Colonic mucosa (tissue), 4 donors: ENCODE measurements around the gene EPHB1. TPM values are rescaled to one million over a fixed set of nuclear protein-coding genes. Genes with fewer than 3 reads are reported as not detected.

ENCODE experiments used
- DNase-seq: peaks from one replicate; pipeline ENCODE4 v3.0.0-alpha.2; 2020
- H3K27ac ChIP-seq: fragments of 200-600 bp; one replicate; pipeline ENCODE4 v1.8.0; 2021
- H3K27me3 ChIP-seq: fragments of 200-600 bp; one replicate; pipeline ENCODE4 v1.8.0; 2021
- H3K36me3 ChIP-seq: fragments of 200-600 bp; one replicate; pipeline ENCODE4 v1.8.0; 2021
- H3K4me1 ChIP-seq: fragments of 200-600 bp; one replicate; pipeline ENCODE4 v1.8.0; 2021; ENCODE audit warnings: mild to moderate bottlenecking
- H3K4me3 ChIP-seq: fragments of 200-600 bp; one replicate; pipeline ENCODE4 v1.8.0; 2021
- H3K9ac ChIP-seq, 2 donors: one replicate each; pipeline ENCODE4 v1.7.0; 2013; ENCODE audit warnings: control low read depth in 2 of 2, low read depth in 2 of 2, low read length in 2 of 2
- H3K9me3 ChIP-seq: fragments of 200-600 bp; one replicate; pipeline ENCODE4 v1.8.0; 2021
- intact Hi-C: fragments of 100-400 bp; cut with DNase I; formaldehyde crosslinking; loops from one replicate; pipeline ENCODE4 v1.14.1; 2022
- total RNA-seq, 2 donors: library from RNA; stranded (reverse); fragmentation: NEBNext Ultra II Directional in 1 of 2; extraction: Animal tissue kit (Norgen Biotek cat#: 25700) in 1 of 2; gene quantifications; one replicate each; pipeline ENCODE4 v1.2.1, GENCODE V29; 2021
- TF ChIP-seq, protein P1 (sequence below): fragments of 200-600 bp; IDR thresholded peaks from one replicate; pipeline ENCODE4 v1.8.0; 2022; ENCODE audit warnings: antibody characterized with exemption, mild to moderate bottlenecking
- donor health status: healthy.
- donor health status: DM: no; HTN: no; CAD: no.
- donor health status: DM: no; HTN: no; CAD: no.

The EPHB1 gene
- total RNA-seq, 2 donors from 2014 or later = 0.40 to 0.74 TPM

DNA sequence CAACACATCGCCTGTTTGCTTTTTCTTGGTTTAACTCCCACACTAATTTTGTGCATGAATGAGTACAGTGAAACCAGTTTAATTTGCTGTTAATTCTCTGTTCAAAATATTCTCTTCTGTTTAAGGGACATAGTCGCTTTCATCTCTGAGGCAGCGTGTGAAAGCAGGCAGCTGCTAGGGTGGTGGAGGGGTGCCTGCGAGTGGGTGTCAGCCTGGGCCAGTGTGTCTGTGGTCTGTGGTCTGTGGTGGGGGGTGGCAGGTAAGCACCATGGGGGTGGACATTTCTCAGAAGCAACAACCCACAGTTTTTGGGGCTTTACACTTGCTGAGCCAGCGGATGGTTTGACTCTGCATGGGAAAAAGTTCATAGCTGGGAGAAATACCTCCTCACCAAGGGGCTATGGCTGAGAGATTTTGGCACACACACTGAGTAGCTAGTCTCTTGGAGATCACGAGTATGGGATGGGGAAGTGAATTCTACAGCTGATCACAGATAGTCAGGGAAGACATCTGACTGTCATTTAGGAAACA lies 109.2 kb downstream of the EPHB1 start:
- no peak for DNase-seq
- H3K27ac ChIP-seq = no peak overlapping the region
- H3K9ac ChIP-seq = no peak overlapping the region
- H3K4me3 ChIP-seq = no peak overlapping the region
- intact Hi-C loops = no loop called here
- TF ChIP-seq, protein P1, sequence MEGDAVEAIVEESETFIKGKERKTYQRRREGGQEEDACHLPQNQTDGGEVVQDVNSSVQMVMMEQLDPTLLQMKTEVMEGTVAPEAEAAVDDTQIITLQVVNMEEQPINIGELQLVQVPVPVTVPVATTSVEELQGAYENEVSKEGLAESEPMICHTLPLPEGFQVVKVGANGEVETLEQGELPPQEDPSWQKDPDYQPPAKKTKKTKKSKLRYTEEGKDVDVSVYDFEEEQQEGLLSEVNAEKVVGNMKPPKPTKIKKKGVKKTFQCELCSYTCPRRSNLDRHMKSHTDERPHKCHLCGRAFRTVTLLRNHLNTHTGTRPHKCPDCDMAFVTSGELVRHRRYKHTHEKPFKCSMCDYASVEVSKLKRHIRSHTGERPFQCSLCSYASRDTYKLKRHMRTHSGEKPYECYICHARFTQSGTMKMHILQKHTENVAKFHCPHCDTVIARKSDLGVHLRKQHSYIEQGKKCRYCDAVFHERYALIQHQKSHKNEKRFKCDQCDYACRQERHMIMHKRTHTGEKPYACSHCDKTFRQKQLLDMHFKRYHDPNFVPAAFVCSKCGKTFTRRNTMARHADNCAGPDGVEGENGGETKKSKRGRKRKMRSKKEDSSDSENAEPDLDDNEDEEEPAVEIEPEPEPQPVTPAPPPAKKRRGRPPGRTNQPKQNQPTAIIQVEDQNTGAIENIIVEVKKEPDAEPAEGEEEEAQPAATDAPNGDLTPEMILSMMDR = no peak
- no peaks in the 10 kb centered on the region for H3K9me3 ChIP-seq
- no peaks in the 10 kb centered on the region for H3K36me3 ChIP-seq
- H3K27me3 ChIP-seq = no peaks in the 10 kb centered on the region
- no peaks in the 10 kb centered on the region for H3K4me1 ChIP-seq

DNA sequence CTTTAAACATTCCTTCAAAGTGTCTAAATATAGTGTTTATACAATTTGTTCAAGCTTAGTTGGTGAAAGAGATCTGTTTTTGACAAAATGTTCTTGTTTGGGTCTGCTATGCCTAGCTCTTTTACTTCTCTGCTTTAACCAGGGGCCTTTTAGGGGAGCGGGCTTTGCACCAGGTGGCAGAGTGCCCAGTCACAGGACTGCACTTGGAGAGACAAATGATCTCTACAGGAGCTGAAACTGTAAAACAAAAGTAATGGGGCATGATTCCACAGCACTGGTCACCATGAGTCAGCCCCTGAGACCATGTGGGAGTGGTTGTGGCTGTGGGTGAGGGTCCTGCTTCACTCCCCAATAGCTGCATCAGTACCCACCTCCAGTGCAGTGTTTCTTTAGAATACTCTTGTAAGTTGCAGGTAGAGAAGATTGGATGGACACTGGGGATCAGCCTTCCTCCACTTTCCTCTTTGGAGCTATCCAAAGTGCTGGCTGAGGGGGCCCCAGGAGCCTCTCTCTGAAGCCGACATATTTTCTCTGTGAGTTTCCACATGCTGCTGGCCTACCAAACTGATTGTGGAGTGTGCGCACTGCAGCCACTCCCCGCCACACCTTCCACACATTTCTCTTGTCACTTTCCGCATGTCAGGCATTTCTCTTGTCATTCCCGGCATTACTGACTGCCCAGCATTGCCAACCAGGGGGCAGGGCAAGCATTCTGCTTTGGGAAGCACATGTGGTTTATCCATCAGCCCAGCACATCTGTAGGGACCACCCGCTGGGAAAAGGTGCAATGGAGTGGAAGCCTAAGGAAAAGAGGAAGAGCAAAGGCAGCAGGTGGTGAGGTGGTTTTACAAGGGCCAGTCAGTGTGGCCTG lies 110.0 kb downstream of the EPHB1 start:
- TF ChIP-seq, protein P1 = no peak
- H3K36me3 ChIP-seq = no peaks in the 10 kb centered on the region
- no peak for DNase-seq
- intact Hi-C loops = no loop called here
- H3K27ac ChIP-seq = no peak overlapping the region
- no peaks in the 10 kb centered on the region for H3K27me3 ChIP-seq
- no peaks in the 10 kb centered on the region for H3K9me3 ChIP-seq
- no peak overlapping the region for H3K9ac ChIP-seq
- H3K4me3 ChIP-seq = no peak overlapping the region
- H3K4me1 ChIP-seq = no peaks in the 10 kb centered on the region

DNA sequence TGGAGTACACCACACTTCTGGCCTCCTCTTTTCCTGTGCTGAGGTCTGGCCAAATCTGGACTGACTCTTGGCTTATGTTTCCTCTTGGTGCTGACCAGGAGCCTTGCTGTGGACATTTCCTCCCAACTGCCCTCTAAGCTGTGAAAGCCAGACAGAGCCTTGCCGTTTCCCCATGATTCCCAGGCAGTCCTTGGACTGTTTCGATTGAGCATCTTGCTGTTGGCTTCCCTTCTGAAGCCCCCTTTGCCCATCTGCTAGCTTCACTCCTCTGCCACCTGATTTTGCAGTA lies 110.5 kb downstream of the EPHB1 start:
- no peaks in the 10 kb centered on the region for H3K4me1 ChIP-seq
- no peaks in the 10 kb centered on the region for H3K9me3 ChIP-seq
- H3K27ac ChIP-seq = no peak overlapping the region
- no peak for DNase-seq
- intact Hi-C loops = no loop called here
- TF ChIP-seq, protein P1 = no peak
- H3K4me3 ChIP-seq = no peak overlapping the region
- H3K36me3 ChIP-seq = no peaks in the 10 kb centered on the region
- no peaks in the 10 kb centered on the region for H3K27me3 ChIP-seq
- no peak overlapping the region for H3K9ac ChIP-seq

DNA sequence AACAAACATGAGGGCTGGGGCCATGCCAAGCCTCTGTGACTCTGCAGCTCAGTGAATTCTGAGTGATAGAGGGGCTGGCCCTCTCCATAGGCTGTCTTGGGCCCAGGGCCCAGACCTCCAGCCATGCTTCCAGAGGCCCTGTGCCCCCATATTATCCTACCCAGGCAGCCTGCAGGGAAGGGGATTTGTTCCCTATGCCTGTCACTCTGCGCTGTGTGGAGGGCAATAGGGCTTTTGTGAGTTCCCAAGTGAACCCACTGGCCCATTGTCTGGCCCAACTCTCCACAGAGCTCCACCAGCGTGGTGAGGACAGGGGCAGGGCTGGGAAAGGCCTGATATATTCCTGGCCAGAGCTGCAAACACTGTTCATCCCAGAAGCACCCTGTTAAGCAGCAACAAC lies 113.2 kb downstream of the EPHB1 start:
- intact Hi-C loops = no loop called here
- Histone ChIP-seq H3K27me3 (no peaks in the 10 kb centered on the region), H3K36me3 (no peaks in the 10 kb centered on the region), H3K27ac (no peak overlapping the region), H3K4me3 (no peak overlapping the region), H3K4me1 (no peaks in the 10 kb centered on the region), H3K9ac (no peak overlapping the region), H3K9me3 (no peaks in the 10 kb centered on the region)
- no peak for DNase-seq
- TF ChIP-seq, protein P1 = no peak

DNA sequence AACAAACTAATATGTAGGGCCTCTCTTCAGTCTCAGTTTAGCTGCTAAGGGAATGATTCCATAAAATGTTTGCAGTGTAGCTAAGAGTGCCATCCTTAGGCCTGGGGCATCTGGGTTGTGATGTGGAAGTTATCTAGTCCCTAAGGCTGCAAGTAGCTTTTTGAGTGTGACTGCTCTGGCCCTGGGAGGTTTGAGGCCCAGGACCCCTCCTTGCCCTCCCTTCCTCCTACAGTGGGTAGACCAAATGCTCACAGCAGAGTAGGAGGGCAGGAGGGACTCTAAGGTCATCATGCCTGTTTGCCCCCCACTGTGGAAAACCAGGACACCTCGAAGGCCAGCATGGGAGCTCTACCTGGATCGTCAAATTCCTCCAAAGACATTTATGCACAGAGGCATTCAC lies 115.0 kb downstream of the EPHB1 start:
- no peaks in the 10 kb centered on the region for H3K4me1 ChIP-seq
- no peak overlapping the region for H3K9ac ChIP-seq
- TF ChIP-seq, protein P1 = no peak
- H3K27ac ChIP-seq = no peak overlapping the region
- H3K9me3 ChIP-seq = no peaks in the 10 kb centered on the region
- intact Hi-C loops = no loop called here
- H3K27me3 ChIP-seq = no peaks in the 10 kb centered on the region
- no peak overlapping the region for H3K4me3 ChIP-seq
- no peak for DNase-seq
- no peaks in the 10 kb centered on the region for H3K36me3 ChIP-seq
